ENCODE data around the gene ATXN1.

ATXN1 gene

GRCh38 chr6:16621002-16621401 is 140.3 kb downstream of the ATXN1 start:
- ATAC-seq, result no peak
- no peak for TF ChIP-seq ISL1 (CRISPR knock-in tag; IDR thresholded peaks at IDR 0.05)
- TF ChIP-seq ARNTL (CRISPR knock-in tag; IDR thresholded peaks at IDR 0.05; ENCODE audit: borderline replicate concordance, low read depth), result no peak
- no peak for TF ChIP-seq PPARA (CRISPR knock-in tag; IDR thresholded peaks at IDR 0.05; ENCODE audit: borderline replicate concordance)
- no peak for TF ChIP-seq ZNF70 (CRISPR knock-in tag; IDR thresholded peaks at IDR 0.05)
- no peak for TF ChIP-seq SNAI2 (CRISPR knock-in tag; IDR thresholded peaks at IDR 0.05)

GRCh38 chr6:16619777-16620176 is 141.5 kb downstream of the ATXN1 start:
- no peak for ATAC-seq
- TF ChIP-seq, protein P1, sequence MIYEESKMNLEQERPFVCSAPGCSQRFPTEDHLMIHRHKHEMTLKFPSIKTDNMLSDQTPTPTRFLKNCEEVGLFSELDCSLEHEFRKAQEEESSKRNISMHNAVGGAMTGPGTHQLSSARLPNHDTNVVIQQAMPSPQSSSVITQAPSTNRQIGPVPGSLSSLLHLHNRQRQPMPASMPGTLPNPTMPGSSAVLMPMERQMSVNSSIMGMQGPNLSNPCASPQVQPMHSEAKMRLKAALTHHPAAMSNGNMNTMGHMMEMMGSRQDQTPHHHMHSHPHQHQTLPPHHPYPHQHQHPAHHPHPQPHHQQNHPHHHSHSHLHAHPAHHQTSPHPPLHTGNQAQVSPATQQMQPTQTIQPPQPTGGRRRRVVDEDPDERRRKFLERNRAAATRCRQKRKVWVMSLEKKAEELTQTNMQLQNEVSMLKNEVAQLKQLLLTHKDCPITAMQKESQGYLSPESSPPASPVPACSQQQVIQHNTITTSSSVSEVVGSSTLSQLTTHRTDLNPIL (CRISPR knock-in tag; IDR thresholded peaks at IDR 0.05; ENCODE audit: low read depth), result no peak
- no peak for TF ChIP-seq TCF4 (CRISPR knock-in tag; IDR thresholded peaks at IDR 0.05; ENCODE audit: borderline replicate concordance)
- TF ChIP-seq ZNF70 (CRISPR knock-in tag; IDR thresholded peaks at IDR 0.05), result no peak
- TF ChIP-seq, protein P2, sequence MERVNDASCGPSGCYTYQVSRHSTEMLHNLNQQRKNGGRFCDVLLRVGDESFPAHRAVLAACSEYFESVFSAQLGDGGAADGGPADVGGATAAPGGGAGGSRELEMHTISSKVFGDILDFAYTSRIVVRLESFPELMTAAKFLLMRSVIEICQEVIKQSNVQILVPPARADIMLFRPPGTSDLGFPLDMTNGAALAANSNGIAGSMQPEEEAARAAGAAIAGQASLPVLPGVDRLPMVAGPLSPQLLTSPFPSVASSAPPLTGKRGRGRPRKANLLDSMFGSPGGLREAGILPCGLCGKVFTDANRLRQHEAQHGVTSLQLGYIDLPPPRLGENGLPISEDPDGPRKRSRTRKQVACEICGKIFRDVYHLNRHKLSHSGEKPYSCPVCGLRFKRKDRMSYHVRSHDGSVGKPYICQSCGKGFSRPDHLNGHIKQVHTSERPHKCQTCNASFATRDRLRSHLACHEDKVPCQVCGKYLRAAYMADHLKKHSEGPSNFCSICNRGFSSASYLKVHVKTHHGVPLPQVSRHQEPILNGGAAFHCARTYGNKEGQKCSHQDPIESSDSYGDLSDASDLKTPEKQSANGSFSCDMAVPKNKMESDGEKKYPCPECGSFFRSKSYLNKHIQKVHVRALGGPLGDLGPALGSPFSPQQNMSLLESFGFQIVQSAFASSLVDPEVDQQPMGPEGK (CRISPR knock-in tag; IDR thresholded peaks at IDR 0.05; ENCODE audit: borderline replicate concordance), result no peak
- no peak for TF ChIP-seq GLIS3 (CRISPR knock-in tag; IDR thresholded peaks at IDR 0.05)
- TF ChIP-seq ZFP30 (CRISPR knock-in tag; IDR thresholded peaks at IDR 0.05), result no peak
- TF ChIP-seq TSHZ2 (CRISPR knock-in tag; IDR thresholded peaks at IDR 0.05), result no peak
- TF ChIP-seq ZNF8 (CRISPR knock-in tag; IDR thresholded peaks at IDR 0.05), result no peak
- no peak for TF ChIP-seq CSRNP3 (CRISPR knock-in tag; IDR thresholded peaks at IDR 0.05)
- TF ChIP-seq, protein P3, sequence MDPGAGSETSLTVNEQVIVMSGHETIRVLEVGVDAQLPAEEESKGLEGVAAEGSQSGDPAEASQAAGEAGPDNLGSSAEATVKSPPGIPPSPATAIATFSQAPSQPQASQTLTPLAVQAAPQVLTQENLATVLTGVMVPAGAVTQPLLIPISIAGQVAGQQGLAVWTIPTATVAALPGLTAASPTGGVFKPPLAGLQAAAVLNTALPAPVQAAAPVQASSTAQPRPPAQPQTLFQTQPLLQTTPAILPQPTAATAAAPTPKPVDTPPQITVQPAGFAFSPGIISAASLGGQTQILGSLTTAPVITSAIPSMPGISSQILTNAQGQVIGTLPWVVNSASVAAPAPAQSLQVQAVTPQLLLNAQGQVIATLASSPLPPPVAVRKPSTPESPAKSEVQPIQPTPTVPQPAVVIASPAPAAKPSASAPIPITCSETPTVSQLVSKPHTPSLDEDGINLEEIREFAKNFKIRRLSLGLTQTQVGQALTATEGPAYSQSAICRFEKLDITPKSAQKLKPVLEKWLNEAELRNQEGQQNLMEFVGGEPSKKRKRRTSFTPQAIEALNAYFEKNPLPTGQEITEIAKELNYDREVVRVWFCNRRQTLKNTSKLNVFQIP (CRISPR knock-in tag; IDR thresholded peaks at IDR 0.05; ENCODE audit: borderline replicate concordance, low read depth), result no peak
- TF ChIP-seq ESRRG (CRISPR knock-in tag; IDR thresholded peaks at IDR 0.05), result no peak
- no peak for TF ChIP-seq CSDC2 (CRISPR knock-in tag; IDR thresholded peaks at IDR 0.05)
- TF ChIP-seq ARNTL (CRISPR knock-in tag; IDR thresholded peaks at IDR 0.05; ENCODE audit: borderline replicate concordance, low read depth), result no peak
- no peak for TF ChIP-seq RARB (CRISPR knock-in tag; IDR thresholded peaks at IDR 0.05)
- no peak for TF ChIP-seq PPARA (CRISPR knock-in tag; IDR thresholded peaks at IDR 0.05; ENCODE audit: borderline replicate concordance)

DNA sequence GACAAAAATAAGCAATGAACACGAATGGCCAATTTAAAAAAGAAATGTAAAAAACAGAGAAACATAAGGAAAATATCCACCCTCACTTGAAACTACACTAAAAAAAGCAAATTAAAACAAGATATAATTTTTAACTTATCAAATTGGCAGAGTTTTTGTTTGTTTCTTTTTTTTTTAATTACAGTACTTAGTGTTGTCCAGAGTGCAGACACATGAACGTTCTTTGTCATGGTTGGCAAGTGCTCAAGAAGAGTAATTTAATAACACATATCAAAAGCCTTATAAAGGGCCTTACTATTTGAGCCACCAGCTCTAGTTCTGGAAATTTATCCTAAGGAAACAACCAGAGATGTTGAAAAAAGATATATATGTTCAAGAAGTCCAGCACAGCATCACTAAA is 142.3 kb downstream of the ATXN1 start:
- peak; percentile 38; the same call in 1 of the 3 replicates for ATAC-seq
- TF ChIP-seq ZNF565 (CRISPR knock-in tag; conservative IDR thresholded peaks at IDR 0.05; ENCODE audit: low read depth) (no peak), ZFP30 (CRISPR knock-in tag; IDR thresholded peaks at IDR 0.05) (no peak), TOX (CRISPR knock-in tag; IDR thresholded peaks at IDR 0.05; ENCODE audit: borderline replicate concordance) (no peak), ZNF8 (CRISPR knock-in tag; IDR thresholded peaks at IDR 0.05) (no peak), ESRRG (CRISPR knock-in tag; IDR thresholded peaks at IDR 0.05) (no peak), SNAI2 (CRISPR knock-in tag; IDR thresholded peaks at IDR 0.05) (no peak), ZC3H10 (CRISPR knock-in tag; IDR thresholded peaks at IDR 0.05) (no peak), OSR1 (CRISPR knock-in tag; IDR thresholded peaks at IDR 0.05) (no peak), GLIS3 (CRISPR knock-in tag; IDR thresholded peaks at IDR 0.05) (no peak), RARB (CRISPR knock-in tag; IDR thresholded peaks at IDR 0.05) (no peak), ZFP3 (CRISPR knock-in tag; IDR thresholded peaks at IDR 0.05) (no peak), BACH2 (CRISPR knock-in tag; IDR thresholded peaks at IDR 0.05; ENCODE audit: borderline replicate concordance) (no peak), ISL1 (CRISPR knock-in tag; IDR thresholded peaks at IDR 0.05) (no peak), ARNTL (CRISPR knock-in tag; IDR thresholded peaks at IDR 0.05; ENCODE audit: borderline replicate concordance, low read depth) (no peak), CSRNP3 (CRISPR knock-in tag; IDR thresholded peaks at IDR 0.05) (no peak), CSDC2 (CRISPR knock-in tag; IDR thresholded peaks at IDR 0.05) (no peak), ZNF70 (CRISPR knock-in tag; IDR thresholded peaks at IDR 0.05) (no peak)
- TF ChIP-seq, protein P1 (CRISPR knock-in tag; IDR thresholded peaks at IDR 0.05; ENCODE audit: low read depth), result no peak
- TF ChIP-seq, protein P3 (CRISPR knock-in tag; IDR thresholded peaks at IDR 0.05; ENCODE audit: borderline replicate concordance, low read depth), result no peak
